ENCODE results near the gene DNPEP.

Gene DNPEP

GRCh38 chr2:219381448-219381847 is 6.3 kb downstream of the DNPEP start:
- no peak for DNase-seq (ENCODE audit: low read depth, low spot score)
- no peak overlapping the region for H3K4me3 ChIP-seq (ENCODE audit: low read length)

GRCh38 chr2:219380926-219381325 is 6.8 kb downstream of the DNPEP start:
- no peak for DNase-seq (ENCODE audit: low read depth, low spot score)
- no peak overlapping the region for H3K4me3 ChIP-seq (ENCODE audit: low read length)

GRCh38 chr2:219378163-219378851 is 9.4 kb downstream of the DNPEP start:
- no peak overlapping the region for H3K4me3 ChIP-seq (ENCODE audit: low read length)
- no peak for DNase-seq (ENCODE audit: low read depth, low spot score)

- no peak overlapping the region for H3K4me3 ChIP-seq (ENCODE audit: low read length)
- DNase-seq (ENCODE audit: low read depth, low spot score) = no peak
Observed at GRCh38 chr2:219369447-219369861, 18.3 kb downstream of the DNPEP start.

GRCh38 chr2:219368690-219369191 is 19.0 kb downstream of the DNPEP start:
- H3K4me3 ChIP-seq (ENCODE audit: low read length) = no peak overlapping the region
- no peak for DNase-seq (ENCODE audit: low read depth, low spot score)

GRCh38 chr2:219362524-219363164 is 25.1 kb downstream of the DNPEP start:
- H3K4me3 ChIP-seq (ENCODE audit: low read length) = no peak overlapping the region
- DNase-seq (ENCODE audit: low read depth, low spot score) = no peak

GRCh38 chr2:219362072-219362471 is 25.6 kb downstream of the DNPEP start:
- H3K4me3 ChIP-seq (ENCODE audit: low read length) = no peak overlapping the region
- DNase-seq (ENCODE audit: low read depth, low spot score) = no peak

GRCh38 chr2:219358170-219359075 is 29.3 kb downstream of the DNPEP start:
- no peak overlapping the region for H3K4me3 ChIP-seq (ENCODE audit: low read length)
- DNase-seq (ENCODE audit: low read depth, low spot score) = no peak

- H3K4me3 ChIP-seq (ENCODE audit: low read length) = no peak overlapping the region
- DNase-seq (ENCODE audit: low read depth, low spot score) = no peak
Observed at GRCh38 chr2:219356834-219357233, 30.9 kb downstream of the DNPEP start.

GRCh38 chr2:219354582-219354981 is 33.1 kb downstream of the DNPEP start:
- no peak for DNase-seq (ENCODE audit: low read depth, low spot score)
- no peak overlapping the region for H3K4me3 ChIP-seq (ENCODE audit: low read length)

- no peak for DNase-seq (ENCODE audit: low read depth, low spot score)
- no peak overlapping the region for H3K4me3 ChIP-seq (ENCODE audit: low read length)
Observed at GRCh38 chr2:219353129-219353528, 34.6 kb downstream of the DNPEP start.

- DNase-seq (ENCODE audit: low read depth, low spot score) = peak; percentile 47
- no peak overlapping the region for H3K4me3 ChIP-seq (ENCODE audit: low read length)
Observed at GRCh38 chr2:219352448-219353023, 35.2 kb downstream of the DNPEP start.

- DNase-seq (ENCODE audit: low read depth, low spot score) = no peak
- H3K4me3 ChIP-seq (ENCODE audit: low read length) = no peak overlapping the region
Observed at GRCh38 chr2:219350710-219351221, 36.9 kb downstream of the DNPEP start.

GRCh38 chr2:219350215-219350614 is 37.5 kb downstream of the DNPEP start:
- H3K4me3 ChIP-seq (ENCODE audit: low read length) = no peak overlapping the region
- DNase-seq (ENCODE audit: low read depth, low spot score) = no peak

GRCh38 chr2:219344751-219345430 is 42.8 kb downstream of the DNPEP start:
- H3K4me3 ChIP-seq (ENCODE audit: low read length) = no peak overlapping the region
- no peak for DNase-seq (ENCODE audit: low read depth, low spot score)

GRCh38 chr2:219335373-219335786 is 52.3 kb downstream of the DNPEP start:
- H3K4me3 ChIP-seq (ENCODE audit: low read length) = no peak overlapping the region
- no peak for DNase-seq (ENCODE audit: low read depth, low spot score)

GRCh38 chr2:219334076-219334475 is 53.6 kb downstream of the DNPEP start:
- no peak for DNase-seq (ENCODE audit: low read depth, low spot score)
- H3K4me3 ChIP-seq (ENCODE audit: low read length) = no peak overlapping the region

GRCh38 chr2:219332542-219332941 is 55.2 kb downstream of the DNPEP start, which contains the start of gene RESP18:
RESP18 (minus strand) TSS chr2:219332744.
- DNase-seq (ENCODE audit: low read depth, low spot score) = no peak
- no peak within 1 kb of the TSS for H3K4me3 ChIP-seq (ENCODE audit: low read length)
